Natural killer cell (primary cell): Measurements from ENCODE around the gene SGSM1. TPM values are rescaled to one million over a fixed set of nuclear protein-coding genes. Genes with fewer than 3 reads are reported as not detected.

ENCODE experiments used
- ATAC-seq, 3 donors: fragments of 150-1000 bp in 2 of 3; fragments of 200-7000 bp in 1 of 3; cut with Tn5 transposase; 1 replicate in 1 of 3; 2 replicates in 2 of 3; pipeline ENCODE4 v1.10.0; 2021; ENCODE audit warnings: mild to moderate bottlenecking in 2 of 3, moderate library complexity in 2 of 3
- DNase-seq, 2 donors: peaks; one replicate each; pipeline versions ENCODE4 v3.0.0 to v3.0.0-alpha.2; 2013 to 2021; ENCODE audit warnings: mixed read lengths in 1 of 2
- H3K27ac ChIP-seq: one replicate; pipeline ENCODE4 v1.5.1; 2013; ENCODE audit warnings: mild to moderate bottlenecking, low read length
- H3K27me3 ChIP-seq: one replicate; pipeline ENCODE4 v1.6.1; 2013; ENCODE audit warnings: low read length; ENCODE audit not compliant: control insufficient read depth, insufficient read depth
- H3K36me3 ChIP-seq: one replicate; pipeline ENCODE4 v1.6.1; 2013; ENCODE audit warnings: low read length; ENCODE audit not compliant: control insufficient read depth, insufficient read depth
- H3K4me1 ChIP-seq: one replicate; pipeline ENCODE4 v1.6.1; 2013; ENCODE audit warnings: low read length; ENCODE audit not compliant: control insufficient read depth, insufficient read depth
- H3K4me3 ChIP-seq: one replicate; pipeline ENCODE4 v1.5.1; 2013; ENCODE audit warnings: low read length
- H3K9me3 ChIP-seq: one replicate; pipeline ENCODE4 v1.6.1; 2013; ENCODE audit warnings: low read length; ENCODE audit not compliant: control insufficient read depth, insufficient read depth
- H3K27ac Mint-ChIP-seq, 2 donors: one replicate each; pipeline ENCODE4 v1.8.0; 2022; ENCODE audit warnings: mild to moderate bottlenecking in 2 of 2, mixed read lengths in 2 of 2, moderate library complexity in 1 of 2
- H3K27me3 Mint-ChIP-seq, 2 donors: one replicate each; pipeline ENCODE4 v1.8.0; 2022; ENCODE audit warnings: low read depth in 2 of 2, mixed read lengths in 2 of 2
- H3K36me3 Mint-ChIP-seq: one replicate; pipeline ENCODE4 v1.8.0; 2022; ENCODE audit warnings: mixed read lengths
- H3K4me1 Mint-ChIP-seq, 2 donors: one replicate each; pipeline ENCODE4 v1.8.0; 2022; ENCODE audit warnings: mixed read lengths in 2 of 2
- H3K4me3 Mint-ChIP-seq: one replicate; pipeline ENCODE4 v1.8.0; 2022; ENCODE audit warnings: mild to moderate bottlenecking, moderate library complexity, mixed read lengths
- H3K9me3 Mint-ChIP-seq, 2 donors: one replicate each; pipeline ENCODE4 v1.8.0; 2022; ENCODE audit warnings: mixed read lengths in 2 of 2
- CTCF ChIP-seq: fragments of 200-600 bp; IDR thresholded peaks from one replicate; pipeline ENCODE4 v1.8.0; 2022; ENCODE audit warnings: antibody characterized with exemption
- WGBS: methylation state at CpG from one replicate; pipeline ENCODE4 v1.1.7; 2013; ENCODE audit warnings: missing lambda C conversion rate; ENCODE audit not compliant: insufficient coverage; 5-methylcytosine and 5-hydroxymethylcytosine counted together
- intact Hi-C: fragments of 100-400 bp; cut with micrococcal nuclease; formaldehyde crosslinking; loops from one replicate; pipeline ENCODE4 v1.14.2; 2022
- total RNA-seq, 4 donors: library from RNA; stranded (reverse); fragments of 120-200 nt in 1 of 4; gene quantifications; one replicate each; pipeline versions ENCODE4 v1.2.3 to v1.2.4, GENCODE V29; 2013 to 2022

The SGSM1 gene
- total RNA-seq, 3 donors from 2014 or later (not counting 1 experiment from before 2014, with no cell fraction given) = 13.9 to 15.4 (median 13.9) TPM

GRCh38 chr22:24775769-24776492 lies 30.1 kb upstream of the SGSM1 start:
- Mint-ChIP-seq H3K27me3 (peaks cover 3 to 7% of the 10 kb centered on the region in 2 donors), H3K36me3 (no peaks in the 10 kb centered on the region), H3K4me1 (peaks cover 0 to 6% of the 10 kb centered on the region in 2 donors), H3K27ac (no peak overlapping the region), H3K4me3 (no peak overlapping the region), H3K9me3 (no peaks in the 10 kb centered on the region)
- Histone ChIP-seq H3K36me3 (no peaks in the 10 kb centered on the region), H3K4me3 (no peak overlapping the region), H3K4me1 (no peaks in the 10 kb centered on the region), H3K27ac (no peak overlapping the region), H3K27me3 (no peaks in the 10 kb centered on the region), H3K9me3 (no peaks in the 10 kb centered on the region)
- TF ChIP-seq CTCF = no peak
- DNase-seq (no peak), ATAC-seq (no peak)
- WGBS = 83% methylated on average over 11 of the region's 11 CpGs
- intact Hi-C loops = no loop called here

GRCh38 chr22:24776525-24776924 lies 29.5 kb upstream of the SGSM1 start:
- peaks cover 3 to 7% of the 10 kb centered on the region in 2 donors for H3K27me3 Mint-ChIP-seq
- no peak for DNase-seq
- Histone ChIP-seq H3K27me3 (no peaks in the 10 kb centered on the region), H3K4me3 (no peak overlapping the region), H3K27ac (no peak overlapping the region), H3K4me1 (no peaks in the 10 kb centered on the region), H3K36me3 (no peaks in the 10 kb centered on the region), H3K9me3 (no peaks in the 10 kb centered on the region)
- no peak overlapping the region for H3K27ac Mint-ChIP-seq
- intact Hi-C loops = no loop called here
- TF ChIP-seq CTCF = no peak
- H3K36me3 Mint-ChIP-seq = no peaks in the 10 kb centered on the region
- H3K9me3 Mint-ChIP-seq = no peaks in the 10 kb centered on the region
- no peak overlapping the region for H3K4me3 Mint-ChIP-seq
- WGBS = 24% methylated on average over 5 of the region's 5 CpGs
- peaks cover 0 to 6% of the 10 kb centered on the region in 2 donors for H3K4me1 Mint-ChIP-seq
- ATAC-seq = no peak

GRCh38 chr22:24789516-24789915 lies 16.5 kb upstream of the SGSM1 start:
- no peak overlapping the region for H3K27ac Mint-ChIP-seq
- no peaks in the 10 kb centered on the region for H3K4me1 Mint-ChIP-seq
- intact Hi-C loops = no loop called here
- 98% methylated on average over 3 of the region's 3 CpGs for WGBS
- no peak overlapping the region for H3K4me3 Mint-ChIP-seq
- H3K9me3 Mint-ChIP-seq = no peaks in the 10 kb centered on the region
- H3K27me3 ChIP-seq = no peaks in the 10 kb centered on the region
- peaks cover 0 to 4% of the 10 kb centered on the region in 2 donors for H3K27me3 Mint-ChIP-seq
- H3K4me3 ChIP-seq = no peak overlapping the region
- no peak for TF ChIP-seq CTCF
- no peaks in the 10 kb centered on the region for H3K36me3 Mint-ChIP-seq
- no peak for DNase-seq
- H3K9me3 ChIP-seq = no peaks in the 10 kb centered on the region
- no peak for ATAC-seq
- no peaks in the 10 kb centered on the region for H3K4me1 ChIP-seq
- H3K36me3 ChIP-seq = no peaks in the 10 kb centered on the region
- H3K27ac ChIP-seq = no peak overlapping the region

- 93% methylated on average over 5 of the region's 6 CpGs for WGBS
- H3K36me3 Mint-ChIP-seq = no peaks in the 10 kb centered on the region
- H3K9me3 Mint-ChIP-seq = no peaks in the 10 kb centered on the region
- no peaks in the 10 kb centered on the region for H3K27me3 ChIP-seq
- no peak for DNase-seq
- no peaks in the 10 kb centered on the region for H3K4me1 Mint-ChIP-seq
- no peaks in the 10 kb centered on the region for H3K9me3 ChIP-seq
- H3K27ac Mint-ChIP-seq = no peak overlapping the region
- no peaks in the 10 kb centered on the region for H3K36me3 ChIP-seq
- H3K4me3 ChIP-seq = no peak overlapping the region
- H3K27me3 Mint-ChIP-seq = peaks cover 0 to 4% of the 10 kb centered on the region in 2 donors
- intact Hi-C loops = no loop called here
- no peak overlapping the region for H3K4me3 Mint-ChIP-seq
- no peaks in the 10 kb centered on the region for H3K4me1 ChIP-seq
- TF ChIP-seq CTCF = no peak
- H3K27ac ChIP-seq = no peak overlapping the region
- ATAC-seq = no peak
These were observed 14.6 kb upstream of the SGSM1 start for GRCh38 chr22:24791362-24791761.
